ENCODE results near the gene DNAJB5. TPM values are rescaled to one million over a fixed set of nuclear protein-coding genes. Genes with fewer than 3 reads are reported as not detected.
A peak's percentile ranks its signal among the peaks of the same experiment; 100 is the strongest.
"Not testable (repeated sequence)": the region's sequence is repeated elsewhere in the genome, so short reads cannot be mapped to it uniquely, and the experiment has no call there.

Gene DNAJB5
- total RNA-seq, 5 donors from 2014 or later (not counting 1 experiment from before 2014, with no cell fraction given): 1.3 to 2.4 (median 1.7) TPM

DNA sequence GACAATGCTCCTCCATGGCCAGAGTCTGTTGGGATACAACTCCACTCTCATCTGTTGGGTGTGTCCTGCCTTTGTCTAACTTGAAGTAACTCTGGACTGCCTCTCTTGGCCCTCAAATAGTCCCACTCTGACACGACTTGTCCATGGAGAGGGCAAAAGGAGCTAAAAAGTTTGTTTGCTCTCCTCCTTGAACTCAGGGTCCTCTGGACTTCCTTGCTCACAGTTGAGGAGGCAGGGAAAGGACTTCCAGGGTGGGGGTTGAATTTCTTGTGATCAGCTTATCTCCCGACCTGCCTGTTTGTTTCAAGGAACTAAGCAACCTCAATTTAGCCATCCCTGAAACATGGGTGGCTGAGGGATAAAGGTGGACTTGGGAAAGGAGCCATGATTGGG lies 11.7 kb downstream of the DNAJB5 start:
- no peak overlapping the region for H3K4me3 ChIP-seq (ENCODE audit: control insufficient read depth in 1 of 2, extremely low read depth in 1 of 2, low read length in 1 of 2)
- no peaks in the 10 kb centered on the region for H3K9me3 ChIP-seq
- H3K4me1 ChIP-seq (ENCODE audit: control insufficient read depth in 1 of 2, extremely low read depth in 1 of 2, insufficient read depth in 2 of 2, low read length in 2 of 2): no peaks in the 10 kb centered on the region
- ChIA-PET CTCF (no interaction called here), POLR2A (no interaction called here)
- H3K27ac Mint-ChIP-seq: no peak overlapping the region
- peaks cover 0 to 5% of the 10 kb centered on the region in 2 donors for H3K36me3 ChIP-seq (ENCODE audit: control insufficient read depth in 2 of 2, extremely low read depth in 1 of 2, insufficient read depth in 1 of 2, low read length in 1 of 2)
- peaks cover 0 to 9% (median 4%) of the 10 kb centered on the region in 3 donors for H3K4me1 Mint-ChIP-seq
- H3K27me3 Mint-ChIP-seq: no peaks in the 10 kb centered on the region
- no peaks in the 10 kb centered on the region for H3K9me3 Mint-ChIP-seq
- H3K27me3 ChIP-seq (replicated peaks in 1 of 2; ENCODE audit: control insufficient read depth in 2 of 2, extremely low read depth in 1 of 2, insufficient read depth in 2 of 2, low read length in 1 of 2): no peaks in the 10 kb centered on the region
- H3K27ac ChIP-seq (ENCODE audit: low read length): no peak overlapping the region
- no peak overlapping the region for H3K4me3 Mint-ChIP-seq
- DNase-seq: no peak
- no CpG with 5 or more reads among the region's 2 CpGs for WGBS (ENCODE audit: insufficient coverage)
- H3K36me3 Mint-ChIP-seq: peaks cover 11% of the 10 kb centered on the region
- no peak for ATAC-seq (replicated peaks in 1 of 4)

DNA sequence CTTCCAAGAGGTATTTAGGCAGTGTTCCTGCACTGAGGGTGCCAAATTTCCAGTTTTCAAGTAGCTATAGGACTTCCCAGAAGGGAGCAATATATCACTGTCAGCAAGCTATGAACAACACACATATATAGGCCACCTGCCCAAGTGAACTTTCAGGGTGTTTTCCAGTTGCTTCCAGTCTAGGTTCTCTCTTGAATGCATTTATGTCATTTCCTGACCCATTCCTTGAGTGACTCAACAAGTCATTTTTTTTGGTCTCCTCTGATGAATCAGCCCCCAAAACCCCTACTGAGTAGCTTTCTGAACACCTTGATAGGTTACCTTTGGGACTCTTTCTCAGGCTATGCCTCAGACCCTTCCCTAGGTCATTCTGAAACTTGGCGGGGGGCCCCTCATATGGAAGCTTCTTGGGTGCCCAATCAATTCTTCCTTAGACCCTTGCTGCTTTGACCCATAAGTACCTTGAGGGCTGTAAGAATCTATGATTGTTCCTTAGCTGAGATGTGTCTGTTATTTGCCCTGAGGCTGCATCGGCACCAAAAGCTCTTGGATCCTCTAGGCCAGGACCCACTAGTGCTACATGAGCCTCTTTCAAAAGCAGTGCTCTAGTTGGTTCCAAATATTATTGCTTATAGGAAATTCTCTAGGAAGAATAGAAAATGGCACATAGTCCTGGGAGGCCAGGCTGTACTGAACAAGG lies 12.4 kb downstream of the DNAJB5 start:
- Histone ChIP-seq H3K9me3 (no peaks in the 10 kb centered on the region), H3K4me3 (ENCODE audit: control insufficient read depth in 1 of 2, extremely low read depth in 1 of 2, low read length in 1 of 2) (no peak overlapping the region), H3K27ac (ENCODE audit: low read length) (no peak overlapping the region), H3K27me3 (replicated peaks in 1 of 2; ENCODE audit: control insufficient read depth in 2 of 2, extremely low read depth in 1 of 2, insufficient read depth in 2 of 2, low read length in 1 of 2) (no peaks in the 10 kb centered on the region), H3K36me3 (ENCODE audit: control insufficient read depth in 2 of 2, extremely low read depth in 1 of 2, insufficient read depth in 1 of 2, low read length in 1 of 2) (no peaks in the 10 kb centered on the region), H3K4me1 (ENCODE audit: control insufficient read depth in 1 of 2, extremely low read depth in 1 of 2, insufficient read depth in 2 of 2, low read length in 2 of 2) (no peaks in the 10 kb centered on the region)
- DNase-seq (no peak), ATAC-seq (replicated peaks in 1 of 4) (peak in 1 of 4 experiments; percentile 26)
- Mint-ChIP-seq H3K9me3 (no peaks in the 10 kb centered on the region), H3K27ac (no peak overlapping the region), H3K4me1 (peaks cover 0 to 9% (median 4%) of the 10 kb centered on the region in 3 donors), H3K27me3 (no peaks in the 10 kb centered on the region), H3K36me3 (peaks cover 4% of the 10 kb centered on the region), H3K4me3 (no peak overlapping the region)
- WGBS (ENCODE audit: insufficient coverage): 100% methylated on average over 1 of the region's 2 CpGs
- ChIA-PET POLR2A (no interaction called here), CTCF (no interaction called here)

GRCh38 chr9:35002623-35003022 lies 13.1 kb downstream of the DNAJB5 start:
- ChIA-PET CTCF (no interaction called here), POLR2A (no interaction called here)
- no peak overlapping the region for H3K27ac ChIP-seq (ENCODE audit: low read length)
- no peaks in the 10 kb centered on the region for H3K4me1 ChIP-seq (ENCODE audit: control insufficient read depth in 1 of 2, extremely low read depth in 1 of 2, insufficient read depth in 2 of 2, low read length in 2 of 2)
- peaks cover 5% of the 10 kb centered on the region for H3K36me3 Mint-ChIP-seq
- no peaks in the 10 kb centered on the region for H3K9me3 Mint-ChIP-seq
- peaks cover 0 to 9% (median 4%) of the 10 kb centered on the region in 3 donors for H3K4me1 Mint-ChIP-seq
- ATAC-seq (replicated peaks in 1 of 4): no peak
- DNase-seq: no peak
- H3K4me3 ChIP-seq (ENCODE audit: control insufficient read depth in 1 of 2, extremely low read depth in 1 of 2, low read length in 1 of 2): no peak overlapping the region
- H3K27me3 Mint-ChIP-seq: no peaks in the 10 kb centered on the region
- no peaks in the 10 kb centered on the region for H3K27me3 ChIP-seq (replicated peaks in 1 of 2; ENCODE audit: control insufficient read depth in 2 of 2, extremely low read depth in 1 of 2, insufficient read depth in 2 of 2, low read length in 1 of 2)
- H3K27ac Mint-ChIP-seq: no peak overlapping the region
- no peaks in the 10 kb centered on the region for H3K36me3 ChIP-seq (ENCODE audit: control insufficient read depth in 2 of 2, extremely low read depth in 1 of 2, insufficient read depth in 1 of 2, low read length in 1 of 2)
- no peak overlapping the region for H3K4me3 Mint-ChIP-seq
- no peaks in the 10 kb centered on the region for H3K9me3 ChIP-seq

- H3K27ac Mint-ChIP-seq; DNase-seq; H3K36me3 ChIP-seq (ENCODE audit: control insufficient read depth in 2 of 2, extremely low read depth in 1 of 2, insufficient read depth in 1 of 2, low read length in 1 of 2); H3K9me3 ChIP-seq; H3K9me3 Mint-ChIP-seq; ATAC-seq (replicated peaks in 1 of 4); H3K27me3 Mint-ChIP-seq; CTCF ChIA-PET; H3K27ac ChIP-seq (ENCODE audit: low read length); H3K4me1 ChIP-seq (ENCODE audit: control insufficient read depth in 1 of 2, extremely low read depth in 1 of 2, insufficient read depth in 2 of 2, low read length in 2 of 2); POLR2A ChIA-PET; H3K4me1 Mint-ChIP-seq; H3K4me3 Mint-ChIP-seq; H3K4me3 ChIP-seq (ENCODE audit: control insufficient read depth in 1 of 2, extremely low read depth in 1 of 2, low read length in 1 of 2); H3K27me3 ChIP-seq (replicated peaks in 1 of 2; ENCODE audit: control insufficient read depth in 2 of 2, extremely low read depth in 1 of 2, insufficient read depth in 2 of 2, low read length in 1 of 2): not testable (repeated sequence)
- peaks cover 17% of the 10 kb centered on the region for H3K36me3 Mint-ChIP-seq
- WGBS (ENCODE audit: insufficient coverage): 93% methylated on average over 10 of the region's 14 CpGs
These were observed 14.8 kb downstream of the DNAJB5 start for GRCh38 chr9:35004299-35004698.

DNA sequence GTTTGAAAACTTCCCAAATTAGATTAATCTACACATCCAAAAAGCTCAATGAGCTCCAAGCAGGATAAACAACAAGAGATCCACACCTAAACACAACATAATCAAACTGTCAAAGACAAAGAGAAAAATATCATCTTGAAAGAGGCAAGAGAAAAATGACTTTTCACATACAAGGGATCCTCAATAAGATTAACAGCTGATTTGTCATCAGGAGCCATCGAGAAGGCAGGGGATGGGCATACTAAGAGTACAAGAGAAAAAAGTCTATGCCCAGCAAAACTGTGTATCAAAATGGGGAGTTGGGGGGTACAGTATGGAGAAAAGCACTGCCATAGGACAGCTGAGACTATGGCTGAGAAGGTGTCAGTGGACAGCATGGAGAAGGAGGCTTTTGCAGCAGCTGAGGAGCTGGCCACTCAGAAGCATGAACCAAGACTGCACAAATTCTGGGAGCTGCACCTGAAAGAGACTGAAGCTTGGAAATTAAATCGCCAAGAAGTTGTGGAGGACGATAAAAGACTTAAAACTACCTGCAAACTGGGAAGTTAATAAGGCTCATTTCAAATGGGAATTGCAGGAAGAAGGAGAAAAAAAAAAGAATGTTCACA lies 20.9 kb downstream of the DNAJB5 start:
- DNase-seq (no peak), ATAC-seq (replicated peaks in 1 of 4) (no peak)
- no peaks in the 10 kb centered on the region for H3K27me3 ChIP-seq (replicated peaks in 1 of 2; ENCODE audit: control insufficient read depth in 2 of 2, extremely low read depth in 1 of 2, insufficient read depth in 2 of 2, low read length in 1 of 2)
- H3K9me3 ChIP-seq: peaks cover 6% of the 10 kb centered on the region
- H3K27ac ChIP-seq (ENCODE audit: low read length): no peak overlapping the region
- H3K4me1 ChIP-seq (ENCODE audit: control insufficient read depth in 1 of 2, extremely low read depth in 1 of 2, insufficient read depth in 2 of 2, low read length in 2 of 2): peaks cover 4 to 5% of the 10 kb centered on the region in 2 experiments
- no peak overlapping the region for H3K4me3 ChIP-seq (ENCODE audit: control insufficient read depth in 1 of 2, extremely low read depth in 1 of 2, low read length in 1 of 2)
- CTCF ChIA-PET: no interaction called here
- Mint-ChIP-seq H3K4me3 (no peak overlapping the region), H3K36me3 (peaks cover 47% of the 10 kb centered on the region), H3K27ac (no peak overlapping the region), H3K27me3 (no peaks in the 10 kb centered on the region), H3K9me3 (peaks cover 11 to 18% (median 11%) of the 10 kb centered on the region in 3 donors), H3K4me1 (peaks cover 7 to 8% (median 8%) of the 10 kb centered on the region in 3 donors)
- POLR2A ChIA-PET: interaction anchor here in 1 of 2 donors (0.5 kb wide), 1 partner anchor 884 kb away, joined by 3 read pairs; the partner anchor contains the start of gene DCAF12
- H3K36me3 ChIP-seq (ENCODE audit: control insufficient read depth in 2 of 2, extremely low read depth in 1 of 2, insufficient read depth in 1 of 2, low read length in 1 of 2): no peaks in the 10 kb centered on the region
- WGBS (ENCODE audit: insufficient coverage): 100% methylated on average over 1 of the region's 3 CpGs

- H3K27ac Mint-ChIP-seq: no peak overlapping the region
- H3K9me3 ChIP-seq: peaks cover 6% of the 10 kb centered on the region
- H3K4me3 Mint-ChIP-seq: no peak overlapping the region
- no peak overlapping the region for H3K27ac ChIP-seq (ENCODE audit: low read length)
- WGBS (ENCODE audit: insufficient coverage): no CpG with 5 or more reads among the region's 2 CpGs
- no peaks in the 10 kb centered on the region for H3K36me3 ChIP-seq (ENCODE audit: control insufficient read depth in 2 of 2, extremely low read depth in 1 of 2, insufficient read depth in 1 of 2, low read length in 1 of 2)
- ATAC-seq (replicated peaks in 1 of 4) (no peak), DNase-seq (no peak)
- peaks cover 33% of the 10 kb centered on the region for H3K36me3 Mint-ChIP-seq
- POLR2A ChIA-PET: interaction anchor here in 1 of 2 donors (0.7 kb wide), 1 partner anchor 27 kb away, joined by 3 read pairs; no protein-coding TSS in a partner anchor
- H3K9me3 Mint-ChIP-seq: peaks cover 11 to 18% (median 11%) of the 10 kb centered on the region in 3 donors
- CTCF ChIA-PET: no interaction called here
- H3K27me3 ChIP-seq (replicated peaks in 1 of 2; ENCODE audit: control insufficient read depth in 2 of 2, extremely low read depth in 1 of 2, insufficient read depth in 2 of 2, low read length in 1 of 2): no peaks in the 10 kb centered on the region
- H3K4me1 Mint-ChIP-seq: peaks cover 7 to 8% (median 8%) of the 10 kb centered on the region in 3 donors
- H3K4me1 ChIP-seq (ENCODE audit: control insufficient read depth in 1 of 2, extremely low read depth in 1 of 2, insufficient read depth in 2 of 2, low read length in 2 of 2): peaks cover 4 to 5% of the 10 kb centered on the region in 2 experiments
- no peak overlapping the region for H3K4me3 ChIP-seq (ENCODE audit: control insufficient read depth in 1 of 2, extremely low read depth in 1 of 2, low read length in 1 of 2)
- no peaks in the 10 kb centered on the region for H3K27me3 Mint-ChIP-seq
These were observed 25.0 kb downstream of the DNAJB5 start for GRCh38 chr9:35014517-35014916.
